HK-2 (cell line): Measurements from ENCODE around the gene HOXB2.
"Not testable (repeated sequence)": the region's sequence is repeated elsewhere in the genome, so short reads cannot be mapped to it uniquely, and the experiment has no call there.

Source experiments
- DNase-seq: peaks from one replicate; pipeline ENCODE4 v3.0.0-alpha.2; 2018; ENCODE audit not compliant: unreplicated experiment

The HOXB2 gene

GRCh38 chr17:48541036-48541576 is 3.8 kb downstream of the HOXB2 start:
- no peak for DNase-seq

DNA sequence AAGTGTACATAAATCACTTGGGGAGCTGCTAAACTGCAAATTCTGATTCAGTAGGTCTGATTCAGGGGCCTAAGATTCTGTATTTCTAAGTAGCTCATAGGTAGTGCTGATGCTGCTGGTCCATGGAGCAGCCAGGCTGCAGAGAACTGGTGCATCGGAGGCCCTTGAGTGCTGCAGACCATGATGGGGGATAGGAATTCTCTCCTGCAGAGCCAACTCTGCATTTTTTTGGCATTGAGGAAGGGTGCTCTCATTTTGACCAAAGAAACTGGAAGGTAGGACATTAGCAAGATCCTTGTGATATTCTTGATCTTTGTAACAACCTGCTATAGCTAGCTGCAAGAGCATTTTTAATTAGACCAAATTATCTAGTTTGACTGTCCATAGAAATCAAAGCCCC is 4.7 kb downstream of the HOXB2 start:
- DNase-seq, result no peak

GRCh38 chr17:48539177-48539576 is 5.7 kb downstream of the HOXB2 start:
- DNase-seq, result peak; percentile 62

- DNase-seq, result no peak
Measured at GRCh38 chr17:48537316-48537715, 7.6 kb downstream of the HOXB2 start.

DNA sequence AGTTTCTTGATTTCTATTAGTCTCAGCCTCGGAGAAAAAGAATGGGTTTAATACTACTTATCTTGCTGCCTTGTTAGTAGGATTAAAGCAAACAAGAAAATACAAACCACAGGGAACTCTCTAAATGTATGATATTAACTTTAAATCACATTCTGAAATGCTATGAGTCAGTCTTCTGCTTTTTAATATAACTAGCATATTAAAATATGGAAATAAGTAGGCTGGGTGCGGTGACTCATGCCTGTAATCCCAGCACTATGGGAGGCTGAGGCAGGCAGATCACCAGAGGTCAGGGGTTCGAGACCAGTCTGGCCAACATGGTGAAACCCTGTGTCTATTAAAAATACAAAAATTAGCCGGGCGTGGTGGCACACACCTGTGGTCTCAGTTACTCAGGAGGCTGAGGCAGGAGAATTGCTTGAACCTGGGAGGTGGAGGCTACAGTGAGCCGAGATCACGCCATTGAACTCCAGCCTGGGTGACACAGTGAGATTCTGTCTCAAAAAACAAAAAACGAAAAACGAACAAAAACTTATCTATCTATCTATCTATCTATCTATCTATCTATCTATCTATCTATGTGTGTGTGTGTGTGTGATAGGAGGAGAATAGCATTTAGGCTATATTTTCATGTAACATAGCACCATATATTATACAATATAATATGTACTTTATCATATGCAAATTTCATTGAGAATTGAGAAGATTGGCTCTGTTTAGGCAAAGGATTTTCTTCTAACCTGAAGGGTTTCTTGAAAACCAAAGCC is 8.9 kb downstream of the HOXB2 start:
- not testable (repeated sequence) for DNase-seq

DNA sequence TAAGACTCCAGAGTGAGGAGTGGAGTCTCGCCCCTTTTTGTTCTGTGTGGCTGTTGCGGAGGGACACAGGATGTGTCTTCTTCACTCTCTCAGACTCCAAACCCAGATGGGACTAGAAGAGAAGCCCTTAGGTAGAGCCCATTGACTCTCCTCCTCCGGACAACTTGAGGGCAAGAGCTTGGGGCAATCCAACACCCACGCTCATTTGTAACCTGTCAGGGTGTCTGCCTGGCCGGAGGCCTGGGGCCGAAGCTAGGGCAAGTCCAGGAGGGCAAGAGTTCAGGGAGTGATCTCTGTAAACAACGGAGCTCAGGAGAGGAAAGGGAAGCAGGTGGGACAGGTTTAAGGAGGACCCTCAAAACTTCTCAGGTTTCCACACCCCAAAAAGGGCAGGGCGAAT is 12.6 kb downstream of the HOXB2 start:
- no peak for DNase-seq

GRCh38 chr17:48530887-48531272 is 14.0 kb downstream of the HOXB2 start, which contains the start of gene HOXB1:
Gene HOXB1 (minus strand): TSS chr17:48531011. CDS start chr17:48530904, 107 bp downstream.
- DNase-seq, result no peak

- DNase-seq, result no peak
Measured at GRCh38 chr17:48530208-48530886, 14.6 kb downstream of the HOXB2 start.

GRCh38 chr17:48529683-48530009 is 15.3 kb downstream of the HOXB2 start:
- no peak for DNase-seq

DNA sequence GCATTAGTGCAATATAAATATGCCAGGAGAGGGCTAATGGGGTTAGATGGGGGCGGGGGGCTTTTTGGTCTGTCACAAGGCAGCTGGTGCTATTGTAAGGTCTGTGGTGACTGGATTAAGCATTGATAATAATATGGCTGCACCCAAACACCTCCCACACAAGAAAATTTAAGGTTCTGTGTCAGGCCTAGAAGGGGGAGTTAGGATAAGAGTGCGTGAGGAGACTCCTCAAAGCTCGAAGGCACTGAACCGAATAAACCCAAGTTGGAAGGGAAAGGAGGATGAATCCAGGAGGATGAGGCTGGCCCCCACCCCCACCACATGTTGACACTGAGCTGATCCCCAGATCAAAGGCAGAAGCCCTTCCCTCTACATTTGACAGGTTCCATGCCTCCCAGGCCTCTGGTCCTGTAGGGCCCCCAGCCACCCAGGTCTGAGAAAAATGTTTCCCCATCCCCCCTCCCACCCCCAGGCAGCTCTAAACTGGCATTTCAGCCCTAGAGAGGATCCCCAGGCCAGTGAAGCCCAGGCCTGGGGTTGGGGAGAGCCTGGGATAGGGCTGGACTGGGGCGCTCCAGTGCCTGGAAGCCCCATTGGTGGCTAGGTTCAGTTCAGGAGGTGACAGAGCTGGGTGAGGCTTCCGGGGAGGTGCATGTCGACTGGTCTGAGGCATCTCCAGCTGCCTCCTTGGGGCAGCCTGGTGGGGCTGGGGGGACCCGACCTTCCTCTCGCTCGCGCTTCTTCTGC is 15.8 kb downstream of the HOXB2 start:
- no peak for DNase-seq

GRCh38 chr17:48528153-48528935 is 16.6 kb downstream of the HOXB2 start:
- DNase-seq, result no peak

DNA sequence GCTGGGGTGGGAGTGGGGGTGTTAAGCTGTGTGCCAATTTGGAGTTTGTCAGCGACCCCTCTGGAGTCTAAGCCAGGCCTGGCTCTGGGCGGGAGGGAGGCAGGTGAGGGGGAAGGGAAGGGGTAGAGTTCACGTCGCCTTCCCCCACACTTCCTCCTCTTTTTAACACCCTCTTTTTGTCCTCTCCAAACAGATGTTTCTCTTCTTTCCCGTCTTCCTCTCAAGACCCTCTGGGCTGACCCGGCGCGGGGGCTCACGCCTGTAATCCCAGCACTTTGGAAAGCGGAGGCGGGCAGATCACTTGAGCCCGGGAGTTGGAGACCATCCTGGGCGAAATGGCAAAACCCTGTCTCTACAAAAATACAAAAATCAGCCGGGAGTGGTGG is 17.4 kb downstream of the HOXB2 start:
- no peak for DNase-seq

- no peak for DNase-seq
Measured at GRCh38 chr17:48526608-48527546, 18.0 kb downstream of the HOXB2 start.

DNA sequence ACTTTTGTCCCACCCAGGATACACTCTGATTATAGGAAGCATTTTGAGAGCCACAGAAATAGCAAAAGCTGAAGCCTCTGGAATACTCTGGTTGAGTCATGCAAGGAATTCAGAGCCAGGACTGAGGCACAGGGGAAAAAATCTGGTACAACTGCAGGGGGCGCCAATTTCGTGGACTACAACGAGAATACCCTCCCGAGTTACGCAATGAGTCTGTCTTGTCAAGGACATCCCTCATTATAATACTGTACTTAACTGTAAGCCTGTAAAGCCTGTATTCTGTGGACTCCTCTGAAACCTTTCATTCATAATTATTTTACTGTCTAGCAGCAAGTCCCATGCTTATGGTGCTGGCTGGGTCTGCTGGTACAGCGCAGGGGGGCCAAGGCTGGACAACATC is 21.9 kb downstream of the HOXB2 start:
- DNase-seq, result no peak

GRCh38 chr17:48522031-48522653 is 22.8 kb downstream of the HOXB2 start:
- DNase-seq, result no peak

- DNase-seq, result no peak
Measured at GRCh38 chr17:48520631-48521079, 24.3 kb downstream of the HOXB2 start.

DNA sequence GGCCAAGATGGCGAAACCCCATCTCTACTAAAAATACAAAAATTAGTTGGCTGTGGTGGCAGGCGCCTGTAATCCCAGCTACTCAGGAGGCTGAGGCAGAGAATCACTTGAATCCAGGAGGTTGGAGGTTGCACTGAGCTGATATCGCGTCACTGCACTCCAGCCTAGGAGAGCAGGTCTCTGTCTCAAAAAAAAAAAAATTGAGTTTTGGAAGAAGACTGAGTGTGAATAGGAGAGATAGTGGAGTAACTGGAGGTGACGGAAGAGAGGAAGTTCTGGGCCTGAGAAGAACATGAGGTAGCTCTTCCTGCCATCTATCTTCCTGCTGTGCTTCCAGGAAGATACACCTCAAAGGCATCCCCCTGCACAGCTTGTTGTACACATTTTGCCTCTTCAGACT is 25.5 kb downstream of the HOXB2 start:
- DNase-seq, result no peak

GRCh38 chr17:48517478-48517877 is 27.4 kb downstream of the HOXB2 start:
- DNase-seq, result no peak

DNA sequence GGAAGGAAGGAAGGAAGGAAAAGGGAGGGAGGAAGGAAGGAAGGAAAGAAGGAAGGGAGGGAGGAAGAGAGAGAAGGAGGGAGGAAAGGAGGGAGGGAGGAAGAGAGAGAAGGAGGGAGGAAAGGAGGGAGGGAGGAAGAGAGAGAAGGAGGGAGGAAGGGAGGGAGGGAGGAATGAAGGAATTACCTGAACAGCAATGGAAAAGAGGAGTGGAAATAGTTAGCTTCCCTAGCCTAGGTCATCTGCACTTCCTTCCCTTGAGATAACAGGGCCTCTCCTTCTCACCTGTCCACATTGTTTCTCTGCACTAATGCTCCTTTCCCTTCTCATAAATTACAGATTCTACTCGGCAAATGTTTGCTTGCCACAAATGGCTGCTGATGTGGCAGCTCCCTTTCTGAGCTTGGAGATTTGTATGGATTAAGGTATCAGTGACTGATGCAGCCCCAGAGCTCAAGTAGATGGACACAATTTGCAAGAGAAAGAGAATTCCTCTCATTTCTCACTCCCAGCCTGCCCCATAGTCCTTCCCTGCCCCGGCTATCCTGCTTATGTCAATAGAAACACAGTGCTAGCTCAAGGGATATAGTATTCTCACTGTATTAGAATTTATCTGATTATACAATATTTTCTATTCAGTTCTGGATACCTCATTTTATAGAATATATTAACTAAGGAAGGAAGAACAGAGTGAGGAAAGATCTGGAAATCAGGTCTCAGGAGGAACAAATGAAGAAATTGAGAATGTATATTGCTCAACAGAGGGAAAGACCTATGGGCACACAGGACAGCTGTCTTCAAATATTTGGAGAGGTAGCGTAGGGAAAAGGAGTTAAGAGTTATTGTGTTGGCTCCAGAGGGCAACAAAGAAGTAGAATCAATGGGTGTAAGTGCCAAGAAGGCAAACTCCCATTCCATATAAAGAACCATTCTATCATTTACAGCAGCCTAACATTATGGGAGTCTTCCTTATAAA is 28.7 kb downstream of the HOXB2 start:
- DNase-seq, result no peak
